GM04503 (cell line): ENCODE measurements around the gene MDM2.
"Not testable (repeated sequence)": the region's sequence is repeated elsewhere in the genome, so short reads cannot be mapped to it uniquely, and the experiment has no call there.

ENCODE experiments used
- DNase-seq: peaks from one replicate; pipeline ENCODE4 v3.0.0-alpha.2; 2012; ENCODE audit warnings: low read depth

MDM2 gene

DNA sequence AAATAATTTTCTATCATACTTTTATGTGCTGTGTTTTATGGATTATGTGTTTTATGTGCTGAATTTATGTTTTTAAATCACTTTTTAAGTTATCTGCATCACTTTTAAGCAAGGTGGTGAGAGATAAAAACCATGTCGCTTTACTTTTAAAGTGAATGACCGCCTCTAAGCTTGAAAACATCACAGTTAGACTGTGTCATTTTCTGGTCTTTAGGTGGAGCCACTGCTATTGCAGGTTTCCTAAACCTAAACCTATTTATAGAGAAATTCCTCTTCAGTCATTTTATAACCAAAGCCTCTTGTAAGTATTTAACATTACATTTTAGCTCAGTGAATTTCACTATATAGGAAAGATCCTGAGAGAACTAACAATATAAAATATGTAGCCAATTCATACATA is 21.0 kb upstream of the MDM2 start:
- no peak for DNase-seq

DNA sequence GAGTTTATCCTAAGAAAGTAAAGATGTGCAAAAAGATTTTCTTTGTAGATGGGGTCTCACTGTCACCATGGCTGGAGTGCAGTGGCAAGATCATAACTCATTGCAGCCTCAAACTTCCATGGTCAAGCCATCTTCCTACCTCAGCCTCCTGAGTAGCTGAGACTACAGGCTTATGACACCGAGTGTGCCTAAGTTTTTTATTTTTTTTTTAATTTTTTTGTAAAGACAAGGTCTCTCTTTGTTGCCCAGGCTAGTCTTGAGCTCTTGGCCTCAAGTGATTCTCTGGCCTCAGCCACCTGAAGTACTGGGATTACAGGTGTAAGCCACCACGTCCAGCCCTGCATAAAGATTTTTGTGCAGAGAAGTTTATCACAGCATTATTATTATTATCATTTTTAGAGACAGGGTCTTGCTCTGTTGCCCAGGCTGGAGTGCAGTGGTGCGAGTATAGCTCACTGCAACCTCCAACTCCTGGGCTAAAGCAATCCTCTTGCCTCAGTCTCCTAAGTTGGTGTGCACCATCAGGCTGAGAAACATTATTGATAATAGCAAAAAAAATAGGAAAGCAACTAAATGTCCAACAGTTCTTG is 19.3 kb upstream of the MDM2 start:
- no peak for DNase-seq

DNA sequence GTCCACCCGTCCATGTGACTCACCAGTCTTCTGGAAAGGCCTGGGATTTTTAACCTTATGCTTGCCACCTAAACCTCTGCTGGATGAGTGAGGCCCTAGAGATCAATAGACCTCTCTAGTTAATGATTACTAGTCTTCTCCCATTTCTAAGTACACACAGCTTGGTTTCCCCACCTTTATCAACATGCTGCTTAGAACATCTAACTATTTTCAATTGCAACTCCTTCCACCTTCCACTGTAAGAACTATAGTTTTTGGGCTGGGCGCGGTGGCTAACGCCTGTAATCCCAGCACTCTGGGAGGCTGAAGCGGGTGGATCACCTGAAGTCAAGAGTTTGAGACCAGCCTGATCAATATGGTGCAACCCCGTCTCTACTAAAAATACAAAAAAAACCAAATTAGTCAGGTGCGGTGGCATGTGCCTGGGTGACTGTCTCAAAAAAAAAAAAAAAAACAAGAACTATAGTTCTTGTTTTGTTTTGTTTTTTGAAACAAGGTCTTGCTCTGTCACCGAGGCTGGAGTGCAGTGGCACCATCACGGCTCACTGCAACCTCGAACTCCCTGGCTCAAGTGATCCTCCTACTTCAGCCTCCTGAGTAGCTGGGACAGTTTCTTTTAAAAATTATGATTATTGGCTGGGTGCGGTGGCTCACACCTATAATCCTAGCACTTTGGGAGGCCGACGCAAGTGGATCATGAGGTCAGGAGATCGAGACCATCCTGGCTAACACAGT is 18.7 kb upstream of the MDM2 start:
- no peak for DNase-seq

DNA sequence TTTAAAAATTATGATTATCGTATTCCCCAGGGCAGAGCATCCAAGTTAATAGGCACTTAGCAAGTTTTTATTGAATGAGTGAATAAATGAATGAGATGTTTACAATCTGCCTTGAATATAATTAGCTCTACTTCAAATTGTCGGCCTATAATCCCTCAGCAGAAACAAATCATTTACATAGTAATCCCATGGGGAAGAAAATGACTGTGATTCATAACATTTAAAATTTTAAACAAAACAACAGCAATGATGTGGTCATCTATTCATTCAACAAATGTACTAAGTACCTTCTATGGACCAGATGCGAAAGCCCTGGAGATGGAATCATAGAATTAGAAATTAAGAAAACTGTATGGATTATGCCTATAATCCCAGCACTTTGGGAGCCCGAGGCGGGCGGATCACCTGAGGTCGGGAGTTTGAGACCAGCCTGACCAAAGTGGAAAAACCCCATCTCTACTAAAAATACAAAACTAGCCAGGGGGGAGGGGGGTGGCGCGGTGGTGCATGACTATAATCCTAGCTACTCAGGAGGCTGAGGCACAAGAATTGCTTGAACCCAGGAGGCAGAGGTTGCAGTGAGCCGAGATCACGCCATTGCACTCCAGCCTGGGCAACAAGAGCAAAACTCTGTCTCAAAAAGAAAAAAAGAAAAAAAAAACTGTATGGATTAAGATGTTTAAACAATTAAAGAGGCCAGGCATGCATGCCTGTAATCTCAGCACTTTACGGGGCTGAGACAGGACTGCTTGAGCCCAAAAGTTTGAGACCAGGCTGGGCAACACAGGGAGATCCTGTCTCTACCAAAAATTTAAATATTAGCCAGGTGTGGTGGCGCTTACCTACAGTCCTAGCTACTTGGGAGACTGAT is 17.7 kb upstream of the MDM2 start:
- no peak for DNase-seq

DNA sequence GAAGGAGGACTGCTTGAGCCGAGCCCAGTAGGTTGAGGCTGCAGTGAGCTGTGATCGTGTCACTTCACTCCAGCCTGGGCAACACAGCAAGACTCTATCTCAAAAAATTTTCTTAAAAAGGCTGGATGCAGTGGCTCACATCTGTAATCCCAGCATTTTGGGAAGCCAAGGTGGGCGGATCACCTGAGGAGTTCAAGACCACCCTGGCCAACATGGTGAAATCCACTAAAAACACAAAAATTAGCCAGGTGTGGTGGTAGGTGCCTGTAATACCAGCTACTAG is 17.1 kb upstream of the MDM2 start:
- DNase-seq = no peak

DNA sequence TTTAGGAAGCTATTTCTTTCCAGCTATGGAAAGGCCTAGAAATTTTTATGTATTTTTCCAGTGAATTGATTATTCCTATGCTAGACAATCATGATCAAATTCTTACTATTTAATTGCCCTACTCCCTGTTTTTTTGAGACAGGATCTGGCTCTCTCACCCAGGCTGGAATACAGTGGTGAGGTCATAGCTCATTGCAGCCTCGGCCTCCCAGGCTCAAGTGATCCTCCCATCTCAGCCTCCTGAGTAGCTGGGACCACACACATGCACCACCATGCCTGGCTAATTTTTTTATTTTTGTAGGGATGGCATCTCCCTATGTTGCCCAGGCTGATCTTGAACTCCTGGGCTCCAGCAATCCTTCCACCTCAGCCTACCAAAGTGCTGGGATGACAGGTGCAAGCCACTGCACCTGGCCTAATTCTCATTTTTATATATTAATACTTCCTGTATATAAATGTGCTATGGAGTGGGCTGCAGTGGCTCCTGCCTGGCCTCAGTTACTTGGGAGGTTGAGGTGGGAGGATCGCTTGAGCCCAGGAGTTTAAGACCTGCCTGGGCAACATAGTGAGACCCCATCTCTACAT is 16.0 kb upstream of the MDM2 start:
- no peak for DNase-seq

DNA sequence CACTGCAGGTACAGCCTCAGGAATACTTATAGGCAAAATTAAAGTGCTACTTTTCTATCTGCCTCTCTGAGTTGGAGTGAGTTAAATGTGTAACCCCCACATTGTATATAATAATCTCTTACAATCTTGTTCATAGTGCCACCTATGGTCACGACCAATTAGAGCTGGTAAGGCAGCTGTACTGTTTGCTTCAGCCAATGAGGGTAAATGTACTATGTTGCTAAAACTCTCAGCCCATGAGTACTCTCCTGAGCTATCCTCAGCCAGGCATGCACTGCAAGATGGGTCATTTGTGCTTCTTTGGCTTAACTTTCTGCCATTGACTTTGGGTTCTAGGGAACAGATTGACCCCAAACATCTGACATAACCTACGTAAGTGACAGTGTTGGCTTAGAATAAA is 15.0 kb upstream of the MDM2 start:
- no peak for DNase-seq

DNA sequence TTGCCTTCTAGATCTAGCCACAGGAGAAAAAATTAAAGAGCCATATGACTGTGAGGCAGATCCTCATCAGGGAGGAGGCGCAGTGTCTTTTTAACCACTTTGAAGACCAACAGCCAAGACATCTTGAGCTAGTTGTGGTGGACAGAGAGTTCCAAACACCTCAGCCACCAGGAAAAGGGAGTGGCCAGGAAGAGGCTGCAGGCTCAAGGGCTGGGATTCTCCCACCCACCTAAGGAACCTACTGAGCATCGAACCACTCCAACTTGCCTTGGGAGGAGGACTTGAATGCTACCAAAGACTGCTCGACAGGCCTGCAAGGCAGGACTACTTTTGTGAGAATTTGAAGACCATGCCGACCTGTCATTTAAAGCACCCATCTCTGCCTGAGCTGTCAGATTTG is 14.5 kb upstream of the MDM2 start:
- no peak for DNase-seq

DNA sequence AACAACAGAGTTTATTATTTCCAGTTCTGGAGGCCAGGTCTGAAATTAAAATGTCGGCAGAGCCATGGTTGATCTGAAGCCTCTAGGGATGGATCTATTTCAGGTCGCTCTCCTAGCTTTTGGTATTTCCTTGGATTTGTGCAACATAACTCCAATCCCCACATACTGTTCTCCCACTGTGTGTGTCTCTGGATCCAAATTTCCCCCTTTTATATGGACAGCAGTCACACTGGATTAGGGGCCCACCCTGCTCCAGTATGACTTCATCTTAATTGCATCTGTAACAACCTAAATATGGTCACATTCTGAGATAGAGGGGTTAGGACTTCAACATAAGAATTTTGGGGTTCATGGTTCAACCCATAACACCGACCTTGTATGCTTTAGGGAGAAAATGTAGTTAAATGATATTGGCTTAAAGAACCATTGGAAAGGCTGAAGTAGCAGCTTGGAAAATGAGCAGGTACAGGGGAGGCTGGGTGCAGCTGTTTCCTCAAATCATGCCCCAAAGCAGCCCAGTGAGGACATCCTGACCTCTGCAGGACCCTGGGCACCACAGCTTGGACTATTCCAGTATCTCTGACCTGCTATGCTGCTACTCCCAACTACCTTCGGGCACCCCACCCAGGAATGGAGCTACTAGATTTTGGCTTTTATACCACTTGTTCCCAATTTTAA is 13.9 kb upstream of the MDM2 start:
- no peak for DNase-seq

DNA sequence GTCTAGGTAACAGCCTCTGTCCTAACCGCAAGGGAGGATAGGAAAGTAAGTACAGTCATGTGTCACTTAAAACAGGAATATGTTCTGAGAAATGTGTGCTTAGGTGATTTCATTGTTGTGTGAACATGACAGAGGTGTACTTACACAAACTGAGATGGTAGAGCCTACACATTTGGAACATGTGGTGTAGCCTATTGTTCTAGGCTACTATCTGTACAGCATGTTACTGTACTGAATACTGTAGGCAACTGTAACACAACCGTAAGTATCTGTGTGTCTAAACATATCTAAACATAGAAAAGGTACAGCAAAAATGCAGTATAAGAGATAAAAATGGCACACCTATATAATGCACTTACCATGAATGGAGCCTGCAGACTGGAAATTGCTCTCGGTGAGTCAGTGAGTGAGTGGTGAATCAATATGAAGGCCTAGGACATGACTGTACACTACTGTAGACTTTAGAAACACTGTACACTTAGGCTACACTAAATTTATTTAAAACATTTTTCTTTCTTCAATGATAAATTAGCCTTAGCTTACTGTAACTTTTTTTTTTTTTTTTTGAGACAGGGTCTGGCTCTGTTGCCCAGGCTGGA is 13.2 kb upstream of the MDM2 start:
- no peak for DNase-seq

DNA sequence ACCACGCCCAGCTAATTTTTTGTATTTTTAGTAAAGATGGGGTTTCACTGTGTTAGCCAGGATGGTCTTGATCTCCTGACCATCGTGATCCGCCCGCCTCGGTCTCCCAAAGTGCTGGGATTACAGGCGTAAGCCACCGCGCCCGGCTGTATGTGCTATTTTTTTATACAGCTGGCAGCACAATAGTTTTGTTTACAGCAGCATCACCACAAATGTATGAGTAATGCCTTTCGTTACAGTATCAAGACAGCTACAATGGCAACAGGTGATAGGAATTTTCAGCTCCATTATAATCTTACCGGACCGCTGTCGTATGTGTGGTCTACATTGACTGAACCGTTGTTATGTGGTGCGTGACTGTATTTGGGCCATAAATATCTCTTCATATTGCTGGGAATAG is 11.6 kb upstream of the MDM2 start:
- no peak for DNase-seq

DNA sequence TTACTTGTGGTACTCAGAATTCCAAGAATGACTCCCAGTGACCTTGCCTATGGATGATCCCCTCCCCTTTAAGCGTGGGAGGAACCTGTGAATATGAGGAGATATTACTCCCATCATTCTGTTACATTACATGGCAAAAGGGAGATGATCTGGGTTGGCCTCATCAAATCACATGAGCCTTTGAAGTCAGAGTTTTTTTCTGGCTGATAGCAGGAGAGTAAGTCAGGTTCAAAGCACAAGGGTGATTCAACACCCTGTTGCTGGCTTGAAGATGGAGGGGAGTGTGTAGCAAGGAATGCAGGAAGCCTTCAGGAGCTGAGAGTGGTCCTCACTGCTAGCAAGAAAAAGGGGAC is 9.1 kb upstream of the MDM2 start:
- no peak for DNase-seq

DNA sequence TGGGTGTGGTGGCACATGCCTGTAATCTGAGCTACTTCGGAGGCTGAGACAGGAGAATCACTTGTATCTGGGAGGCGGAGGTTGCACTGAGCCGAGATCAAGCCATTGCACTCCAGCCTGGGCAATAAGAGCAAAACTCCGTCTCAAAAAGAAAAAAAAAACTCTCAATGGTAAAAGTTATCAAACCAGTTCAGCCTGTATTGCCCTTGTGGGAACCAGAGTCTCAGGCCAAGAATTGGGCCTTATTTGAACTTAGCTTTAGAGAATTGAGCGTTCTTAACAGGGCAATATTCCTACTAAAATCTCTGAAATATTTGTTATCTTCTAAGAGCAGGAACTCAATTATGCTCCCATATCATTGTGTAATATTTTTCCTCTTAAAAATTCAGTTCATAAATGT is 7.7 kb upstream of the MDM2 start:
- no peak for DNase-seq

DNA sequence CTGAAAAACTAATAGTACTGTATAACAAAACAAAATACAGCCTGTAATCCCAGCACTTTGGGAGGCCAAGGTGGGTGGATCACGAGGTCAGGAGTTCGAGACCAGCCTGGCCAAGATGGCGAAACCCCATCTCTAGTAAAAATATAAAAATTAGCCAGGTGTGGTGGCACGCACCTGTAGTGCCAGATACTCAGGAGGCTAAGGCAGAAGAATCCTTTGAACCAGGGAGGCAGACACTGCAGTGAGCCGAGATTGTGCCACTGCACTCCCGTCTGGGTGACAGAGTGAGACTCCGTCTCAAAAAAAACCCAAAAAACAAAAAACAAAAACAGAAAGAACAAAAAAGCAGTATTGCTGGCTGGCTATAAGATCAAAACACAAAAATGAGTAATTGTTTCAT is 6.9 kb upstream of the MDM2 start:
- not testable (repeated sequence) for DNase-seq

DNA sequence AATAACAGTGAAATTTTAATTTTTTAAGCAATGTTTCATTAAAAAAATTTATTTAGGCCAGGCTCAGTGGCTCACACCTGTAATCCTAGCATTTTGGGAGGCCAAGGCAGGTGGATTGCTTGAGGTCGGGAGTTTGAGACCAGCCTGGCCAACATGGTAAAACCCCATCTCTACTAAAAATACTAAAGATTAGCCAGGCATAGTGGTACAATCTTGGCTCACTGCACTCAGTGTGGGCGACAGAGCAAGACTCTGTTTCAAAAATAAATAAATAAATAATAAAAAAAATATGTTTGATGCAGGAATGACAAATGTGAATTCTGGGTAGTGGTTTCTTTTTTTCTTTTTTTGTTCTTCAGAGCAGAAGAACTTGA is 5.6 kb upstream of the MDM2 start:
- not testable (repeated sequence) for DNase-seq

DNA sequence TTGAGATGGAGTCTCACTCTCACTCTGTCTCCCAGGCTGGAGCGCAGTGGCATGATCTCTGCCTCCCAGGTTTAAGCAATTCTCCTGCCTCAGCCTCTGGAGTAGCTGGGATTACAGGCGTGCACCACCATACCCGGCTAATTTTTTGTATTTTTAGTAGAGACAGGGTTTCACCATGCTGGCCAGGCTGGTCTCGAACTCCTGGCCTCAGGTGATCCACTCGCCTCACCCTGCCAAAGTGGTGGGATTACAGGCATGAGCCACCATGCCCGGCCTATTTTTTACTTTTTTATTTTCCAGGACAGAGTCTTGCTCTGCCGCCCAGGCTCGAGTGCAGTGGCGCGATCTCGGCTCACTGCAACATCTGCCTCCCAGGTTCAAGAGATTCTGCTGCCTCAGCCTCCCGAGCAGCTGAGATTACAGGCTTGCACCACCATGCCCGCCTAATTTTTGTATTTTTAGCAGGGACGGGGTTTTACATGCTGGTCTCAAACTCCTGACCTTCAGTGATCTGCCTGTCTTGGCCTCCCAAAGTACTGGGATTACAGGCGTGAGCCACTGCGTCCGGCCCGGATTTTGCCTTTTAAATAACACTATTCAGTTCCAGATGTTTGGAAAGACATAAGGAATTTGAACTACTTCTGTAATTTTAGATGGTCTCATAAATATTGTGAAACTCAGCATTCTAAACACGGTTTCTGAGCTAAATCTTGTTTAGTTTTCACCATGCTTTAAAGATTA is 4.9 kb upstream of the MDM2 start:
- peak; percentile 59 for DNase-seq

DNA sequence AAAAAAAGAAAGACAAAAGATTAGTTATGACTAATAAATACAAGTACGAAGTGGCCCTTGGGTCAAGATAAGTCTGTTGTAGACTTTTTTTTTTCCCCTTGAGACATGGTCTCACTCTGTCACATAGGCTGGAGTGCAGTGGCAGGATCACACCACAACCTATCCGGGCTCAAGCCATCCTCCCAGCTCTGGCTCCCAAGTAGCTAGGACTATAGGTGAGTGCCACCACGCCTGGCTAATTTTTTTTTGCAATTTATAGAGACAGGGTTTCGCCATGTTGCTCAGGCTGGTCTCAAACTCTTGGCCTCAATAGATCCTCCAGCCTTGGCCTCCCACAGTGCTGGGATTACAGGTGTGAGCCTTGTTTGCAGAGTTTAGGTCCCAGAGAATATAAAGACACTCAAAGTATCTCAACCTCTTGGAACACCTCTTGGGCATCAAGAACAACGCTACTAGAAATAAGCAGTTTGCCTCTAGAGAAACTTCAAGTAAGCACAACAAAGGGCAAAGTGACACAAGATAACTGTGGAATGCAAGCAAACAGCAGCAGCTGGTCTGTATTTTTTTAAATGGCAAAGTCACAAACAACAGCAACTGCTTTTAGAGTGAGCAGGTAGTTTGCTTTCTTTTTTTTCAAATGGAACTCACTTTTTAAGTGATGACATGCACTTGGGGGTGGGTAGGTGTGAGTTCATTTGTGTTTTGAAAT is 3.9 kb upstream of the MDM2 start:
- no peak for DNase-seq

DNA sequence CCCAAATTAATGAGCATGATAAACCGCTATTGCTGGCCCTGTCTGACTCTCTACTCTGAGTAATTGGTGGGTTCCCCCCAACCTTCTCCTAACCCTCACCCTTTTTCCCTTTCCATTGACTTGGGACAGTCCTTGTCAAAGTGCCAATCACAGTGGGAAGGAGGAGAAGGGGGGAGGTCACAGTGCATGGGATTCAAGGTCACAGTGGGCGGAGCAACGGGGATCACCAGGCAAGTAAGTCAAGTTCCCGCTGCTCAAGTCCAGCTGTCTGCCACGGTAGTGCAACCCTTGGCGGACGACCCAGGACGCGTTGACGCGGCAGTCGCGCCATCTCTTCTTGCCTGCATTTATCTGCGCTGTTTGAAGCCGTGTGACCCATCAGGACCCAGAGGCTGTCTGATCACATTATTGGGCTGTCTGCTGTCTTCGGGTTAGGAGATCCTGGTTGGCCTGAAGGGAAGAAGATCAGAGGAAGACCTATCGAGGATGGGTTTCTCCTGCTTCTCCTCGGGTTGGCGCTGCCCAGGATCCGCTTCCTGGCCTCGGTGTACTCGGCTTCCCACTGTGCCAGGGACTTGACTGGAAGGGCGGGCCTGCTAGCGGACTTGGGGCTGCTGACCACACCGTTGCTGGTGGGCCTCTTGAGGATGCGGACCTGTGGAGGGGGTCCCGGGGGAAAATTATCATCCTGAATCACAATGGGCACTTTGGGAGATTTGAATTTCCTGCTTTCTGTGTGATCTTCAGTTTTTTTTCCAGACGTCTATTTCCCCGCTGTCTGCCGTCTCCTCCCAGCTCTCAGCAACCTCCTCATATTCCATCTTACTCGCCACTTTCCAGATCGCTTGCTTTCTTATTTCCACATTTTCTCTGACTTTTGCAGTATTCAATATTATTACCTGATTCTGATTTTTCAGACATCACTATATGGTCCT is 3.1 kb upstream of the MDM2 start:
- DNase-seq = no peak

DNA sequence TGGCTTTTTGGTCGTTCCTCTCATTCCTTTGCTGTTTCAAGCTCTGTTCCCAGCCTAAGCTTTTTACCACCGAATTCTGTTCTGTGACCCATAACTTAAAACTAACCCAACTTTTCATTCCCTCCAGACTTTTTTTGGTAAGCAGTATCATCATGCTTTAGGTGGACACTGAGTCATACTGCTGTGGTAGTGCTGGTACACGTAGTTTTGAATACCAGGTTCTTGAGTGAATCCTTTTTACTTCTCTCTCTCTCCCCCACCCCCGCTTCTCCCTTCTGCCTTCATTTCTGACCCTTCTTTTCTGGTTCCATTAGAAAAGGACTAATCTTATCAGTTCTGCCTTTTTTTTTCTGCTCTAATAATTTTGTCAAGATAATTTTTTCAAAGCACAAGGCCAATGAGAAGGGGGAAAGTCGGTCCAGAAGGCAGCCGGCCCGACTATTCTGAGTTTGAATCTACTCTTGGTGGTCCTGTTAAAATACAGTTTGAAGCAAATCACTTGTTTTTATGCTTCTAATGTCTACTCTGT is 2.3 kb upstream of the MDM2 start:
- no peak for DNase-seq
